Activated CD4-positive, alpha-beta T cell treated with anti-CD3 and anti-CD28 coated beads, Interleukin-2, amount 10 ng/mL, durations not matched to agents 24 days and 14 days (primary cell): ENCODE data around the gene SLC39A12. TPM values are rescaled to one million over a fixed set of nuclear protein-coding genes. Genes with fewer than 3 reads are reported as not detected.

Experiments used
- DNase-seq: peaks from one replicate; pipeline ENCODE4 v3.0.0; 2022
- H3K27ac Mint-ChIP-seq: one replicate; pipeline ENCODE4 v1.8.0; 2022; ENCODE audit warnings: mild to moderate bottlenecking, mixed read lengths
- H3K27me3 Mint-ChIP-seq: one replicate; pipeline ENCODE4 v1.8.0; 2022; ENCODE audit warnings: mixed read lengths
- H3K36me3 Mint-ChIP-seq: one replicate; pipeline ENCODE4 v1.8.0; 2022; ENCODE audit warnings: low read depth, mild to moderate bottlenecking, mixed read lengths
- H3K4me1 Mint-ChIP-seq: one replicate; pipeline ENCODE4 v1.8.0; 2021; ENCODE audit warnings: mixed read lengths
- H3K4me3 Mint-ChIP-seq: one replicate; pipeline ENCODE4 v1.8.0; 2022; ENCODE audit warnings: mild to moderate bottlenecking, moderate library complexity, mixed read lengths
- H3K9me3 Mint-ChIP-seq: one replicate; pipeline ENCODE4 v1.8.0; 2021; ENCODE audit warnings: mixed read lengths
- intact Hi-C: fragments of 100-400 bp; cut with micrococcal nuclease; formaldehyde crosslinking; loops from one replicate; pipeline ENCODE4 v1.15.1; 2023
- total RNA-seq: library from RNA; stranded (reverse); gene quantifications from 2 replicates; pipeline ENCODE4 v1.2.3, GENCODE V29; 2022

The SLC39A12 gene
- total RNA-seq, 1 donor from 2014 or later: not detected

- no peaks in the 10 kb centered on the region for H3K27me3 Mint-ChIP-seq
Measured at GRCh38 chr10:18044976-18045720, 93.4 kb downstream of the SLC39A12 start.

GRCh38 chr10:18056583-18056982, 104.9 kb downstream of the SLC39A12 start:
- Mint-ChIP-seq H3K4me3 (no peak overlapping the region), H3K4me1 (no peaks in the 10 kb centered on the region), H3K9me3 (peaks cover 3% of the 10 kb centered on the region), H3K27ac (no peak overlapping the region), H3K27me3 (no peaks in the 10 kb centered on the region), H3K36me3 (no peaks in the 10 kb centered on the region)
- intact Hi-C loops: no loop called here
- no peak for DNase-seq

More at GRCh38 chr10:18044976-18045720, 93.4 kb downstream of the SLC39A12 start:
- H3K27ac Mint-ChIP-seq: no peak overlapping the region
- no peak for DNase-seq
- intact Hi-C loops: no loop called here
- no peaks in the 10 kb centered on the region for H3K36me3 Mint-ChIP-seq
- H3K4me1 Mint-ChIP-seq: no peaks in the 10 kb centered on the region
- H3K9me3 Mint-ChIP-seq: no peaks in the 10 kb centered on the region
- H3K4me3 Mint-ChIP-seq: no peak overlapping the region

- H3K27ac Mint-ChIP-seq: no peak overlapping the region
- H3K27me3 Mint-ChIP-seq: no peaks in the 10 kb centered on the region
- no peaks in the 10 kb centered on the region for H3K4me1 Mint-ChIP-seq
- intact Hi-C loops: no loop called here
- no peak overlapping the region for H3K4me3 Mint-ChIP-seq
- no peak for DNase-seq
- peaks cover 3% of the 10 kb centered on the region for H3K9me3 Mint-ChIP-seq
- H3K36me3 Mint-ChIP-seq: no peaks in the 10 kb centered on the region
Measured at GRCh38 chr10:18059826-18060559, 108.3 kb downstream of the SLC39A12 start.

DNA sequence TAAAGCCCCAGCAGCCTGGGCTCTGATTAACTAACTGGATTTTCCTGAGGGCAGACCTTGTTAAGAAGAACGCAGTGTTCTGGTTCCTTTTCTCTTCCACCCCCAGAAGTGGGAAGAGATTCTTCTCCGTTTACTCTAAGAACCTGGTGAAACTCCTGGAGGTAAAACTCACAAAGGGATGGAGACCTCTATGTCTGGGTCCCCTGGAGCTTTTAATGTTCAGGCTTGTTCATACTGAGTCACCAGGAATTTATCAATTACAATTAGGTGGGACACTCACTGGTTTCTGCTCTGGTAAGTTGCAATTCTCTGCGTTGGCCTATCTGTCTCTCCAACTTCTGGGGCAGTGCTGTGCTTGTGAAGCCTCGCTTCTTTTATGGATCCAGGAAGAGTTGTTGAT, 115.2 kb downstream of the SLC39A12 start:
- no peak for DNase-seq
- H3K36me3 Mint-ChIP-seq: no peaks in the 10 kb centered on the region
- no peaks in the 10 kb centered on the region for H3K4me1 Mint-ChIP-seq
- no peak overlapping the region for H3K27ac Mint-ChIP-seq
- H3K4me3 Mint-ChIP-seq: no peak overlapping the region
- H3K9me3 Mint-ChIP-seq: no peaks in the 10 kb centered on the region
- intact Hi-C loops: no loop called here
- no peaks in the 10 kb centered on the region for H3K27me3 Mint-ChIP-seq

DNA sequence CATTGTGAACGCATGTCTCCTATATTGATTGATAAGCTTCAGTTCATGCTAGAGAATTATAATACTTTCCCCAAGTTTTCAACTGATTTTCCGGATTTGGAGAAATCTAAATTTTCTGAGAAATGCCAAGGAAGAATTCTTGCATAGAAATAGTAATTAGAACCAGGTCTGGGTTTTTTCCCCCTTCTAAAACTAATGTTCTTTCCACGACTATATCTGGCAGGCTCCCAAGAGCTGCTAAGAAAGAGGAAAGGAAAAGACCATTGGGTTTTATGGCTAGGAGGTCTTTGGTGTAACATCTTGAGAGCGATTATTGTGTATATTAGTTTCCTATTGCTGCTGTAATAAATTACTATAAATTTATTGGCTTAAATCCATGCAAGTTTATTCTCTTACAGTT, 116.7 kb downstream of the SLC39A12 start:
- Mint-ChIP-seq H3K36me3 (no peaks in the 10 kb centered on the region), H3K4me3 (no peak overlapping the region), H3K27me3 (no peaks in the 10 kb centered on the region), H3K9me3 (no peaks in the 10 kb centered on the region), H3K4me1 (no peaks in the 10 kb centered on the region), H3K27ac (no peak overlapping the region)
- intact Hi-C loops: no loop called here
- no peak for DNase-seq

DNA sequence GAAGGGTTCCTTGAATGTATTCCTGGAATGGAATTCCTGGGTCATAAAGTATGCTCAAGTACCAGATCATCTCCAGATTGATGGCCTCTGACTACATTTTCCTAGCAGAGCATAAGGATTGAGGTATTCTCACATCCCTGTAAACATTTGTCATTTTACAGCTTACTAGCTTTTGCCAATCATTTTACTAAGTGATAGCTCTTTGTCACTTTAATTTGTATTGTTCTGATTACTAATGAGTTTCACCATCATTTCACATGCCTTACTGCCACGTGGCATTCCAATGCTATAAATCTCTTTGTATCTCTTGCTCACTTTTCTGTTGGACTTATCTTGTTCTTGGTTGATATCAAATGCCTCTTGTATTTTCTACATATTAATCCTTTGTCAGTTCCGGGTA, 119.9 kb downstream of the SLC39A12 start:
- Mint-ChIP-seq H3K36me3 (no peaks in the 10 kb centered on the region), H3K27ac (no peak overlapping the region), H3K9me3 (no peaks in the 10 kb centered on the region), H3K4me1 (no peaks in the 10 kb centered on the region), H3K4me3 (no peak overlapping the region), H3K27me3 (no peaks in the 10 kb centered on the region)
- intact Hi-C loops: no loop called here
- DNase-seq: no peak

DNA sequence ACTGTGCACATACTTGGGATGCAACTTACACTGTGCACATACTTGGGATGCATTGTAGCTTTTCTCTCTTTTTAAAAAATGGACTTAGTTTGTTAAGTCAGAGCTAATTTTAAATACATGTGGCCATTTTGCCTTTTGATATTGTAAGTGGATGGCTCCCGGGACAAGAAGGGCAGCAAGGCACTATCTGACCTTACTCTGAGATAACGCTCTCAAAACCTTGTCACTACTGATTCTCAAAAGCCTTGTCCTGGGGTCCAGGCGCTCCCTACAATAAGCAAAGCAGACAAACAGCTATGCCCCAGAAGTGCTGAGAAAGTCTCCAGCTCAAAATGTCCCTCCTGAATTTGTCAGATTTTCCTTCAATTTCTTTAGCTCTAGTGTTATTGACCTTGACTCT, 121.6 kb downstream of the SLC39A12 start:
- DNase-seq: no peak
- H3K27ac Mint-ChIP-seq: no peak overlapping the region
- H3K27me3 Mint-ChIP-seq: no peaks in the 10 kb centered on the region
- intact Hi-C loops: no loop called here
- no peak overlapping the region for H3K4me3 Mint-ChIP-seq
- no peaks in the 10 kb centered on the region for H3K36me3 Mint-ChIP-seq
- no peaks in the 10 kb centered on the region for H3K4me1 Mint-ChIP-seq
- no peaks in the 10 kb centered on the region for H3K9me3 Mint-ChIP-seq

GRCh38 chr10:18075881-18076280, 124.2 kb downstream of the SLC39A12 start:
- Mint-ChIP-seq H3K9me3 (no peaks in the 10 kb centered on the region), H3K27me3 (no peaks in the 10 kb centered on the region), H3K36me3 (no peaks in the 10 kb centered on the region), H3K4me3 (no peak overlapping the region), H3K27ac (no peak overlapping the region), H3K4me1 (no peaks in the 10 kb centered on the region)
- no peak for DNase-seq
- intact Hi-C loops: no loop called here

- Mint-ChIP-seq H3K9me3 (no peaks in the 10 kb centered on the region), H3K27me3 (no peaks in the 10 kb centered on the region), H3K27ac (no peak overlapping the region), H3K36me3 (no peaks in the 10 kb centered on the region), H3K4me3 (no peak overlapping the region), H3K4me1 (no peaks in the 10 kb centered on the region)
- no peak for DNase-seq
- intact Hi-C loops: no loop called here
Measured at GRCh38 chr10:18079665-18080295, 128.1 kb downstream of the SLC39A12 start.

DNA sequence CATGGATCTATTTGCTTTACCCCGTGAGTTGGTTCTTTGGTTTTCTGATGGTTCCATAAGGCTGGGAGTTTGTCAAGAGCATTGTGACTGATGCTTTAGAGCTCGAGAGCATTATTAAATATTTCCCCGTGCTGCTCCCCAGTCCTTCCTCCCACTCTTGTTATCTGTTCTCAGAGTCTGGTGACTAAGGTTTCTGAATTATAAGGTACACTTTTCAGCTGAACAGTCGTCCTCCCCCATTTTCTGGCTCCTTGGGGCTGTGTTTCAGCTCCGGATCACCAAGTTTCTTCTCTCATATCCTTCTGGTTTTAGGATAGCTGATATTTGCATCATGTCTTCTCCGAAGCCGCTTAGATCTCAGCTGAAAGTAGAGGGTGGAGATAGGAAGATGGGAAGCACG, 130.7 kb downstream of the SLC39A12 start:
- H3K4me1 Mint-ChIP-seq: no peaks in the 10 kb centered on the region
- H3K36me3 Mint-ChIP-seq: no peaks in the 10 kb centered on the region
- no peak overlapping the region for H3K4me3 Mint-ChIP-seq
- DNase-seq: no peak
- intact Hi-C loops: no loop called here
- no peak overlapping the region for H3K27ac Mint-ChIP-seq
- no peaks in the 10 kb centered on the region for H3K9me3 Mint-ChIP-seq
- H3K27me3 Mint-ChIP-seq: no peaks in the 10 kb centered on the region

DNA sequence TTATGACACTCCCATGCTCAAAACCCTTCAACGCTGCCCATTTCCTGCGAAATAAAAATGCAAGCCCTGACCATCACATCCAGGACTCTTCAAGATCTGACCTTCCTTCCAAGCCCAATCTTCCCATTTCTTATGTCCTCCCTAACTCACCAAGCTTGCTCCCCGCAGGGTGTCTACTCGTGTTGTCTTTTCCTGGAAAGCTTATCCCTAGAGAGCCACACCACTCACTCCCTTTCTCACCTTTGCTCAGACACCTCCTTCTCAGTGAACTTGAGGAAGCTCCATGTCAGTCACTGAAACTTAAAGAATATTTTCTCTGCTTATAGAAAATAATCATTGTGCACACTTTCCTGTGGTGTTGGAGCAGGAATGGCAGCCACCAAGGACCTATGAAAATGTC, 134.1 kb downstream of the SLC39A12 start:
- no peaks in the 10 kb centered on the region for H3K36me3 Mint-ChIP-seq
- no peak overlapping the region for H3K4me3 Mint-ChIP-seq
- DNase-seq: no peak
- no peaks in the 10 kb centered on the region for H3K27me3 Mint-ChIP-seq
- no peak overlapping the region for H3K27ac Mint-ChIP-seq
- H3K4me1 Mint-ChIP-seq: no peaks in the 10 kb centered on the region
- H3K9me3 Mint-ChIP-seq: no peaks in the 10 kb centered on the region
- intact Hi-C loops: no loop called here

DNA sequence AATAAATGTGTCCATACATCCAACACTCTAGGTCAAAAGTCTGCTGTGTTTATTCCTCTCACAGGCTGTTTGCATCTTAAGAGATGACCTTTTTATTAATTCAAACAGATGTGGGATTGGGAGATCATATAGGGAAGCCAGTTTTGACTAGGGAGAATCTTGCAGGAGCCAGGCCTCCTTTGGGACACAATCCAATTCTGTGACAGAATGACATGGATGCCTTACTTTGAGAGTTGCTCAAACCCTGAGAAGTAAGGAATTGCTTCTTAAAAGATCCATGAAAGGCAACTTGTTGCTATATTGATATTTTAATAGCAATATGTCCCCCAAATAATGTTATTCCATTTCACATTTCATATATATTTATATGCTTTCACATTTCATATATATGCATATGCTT, 135.0 kb downstream of the SLC39A12 start:
- no peaks in the 10 kb centered on the region for H3K9me3 Mint-ChIP-seq
- DNase-seq: no peak
- H3K27ac Mint-ChIP-seq: no peak overlapping the region
- H3K36me3 Mint-ChIP-seq: no peaks in the 10 kb centered on the region
- intact Hi-C loops: no loop called here
- H3K27me3 Mint-ChIP-seq: no peaks in the 10 kb centered on the region
- no peaks in the 10 kb centered on the region for H3K4me1 Mint-ChIP-seq
- no peak overlapping the region for H3K4me3 Mint-ChIP-seq

DNA sequence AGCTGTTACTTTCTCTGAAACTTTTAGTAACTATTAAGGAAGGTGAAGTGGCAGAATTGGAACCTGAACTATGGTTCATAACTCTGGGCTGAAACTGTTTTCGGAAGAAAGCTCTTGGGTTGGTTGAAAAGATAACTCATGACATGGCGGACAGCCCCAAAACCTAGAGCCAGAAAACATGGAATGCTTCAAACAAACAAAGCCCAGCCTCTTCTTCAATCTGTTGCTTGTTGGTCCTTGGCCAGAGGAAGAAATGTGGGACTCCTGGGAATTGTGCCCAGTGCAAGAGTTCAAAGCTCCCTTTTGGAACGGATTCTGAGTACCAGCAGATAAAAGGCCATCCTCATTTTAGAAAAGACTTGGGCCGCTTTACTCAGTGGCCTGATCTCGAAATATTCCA, 135.6 kb downstream of the SLC39A12 start:
- H3K4me1 Mint-ChIP-seq: no peaks in the 10 kb centered on the region
- no peaks in the 10 kb centered on the region for H3K36me3 Mint-ChIP-seq
- H3K4me3 Mint-ChIP-seq: no peak overlapping the region
- intact Hi-C loops: no loop called here
- no peaks in the 10 kb centered on the region for H3K9me3 Mint-ChIP-seq
- DNase-seq: no peak
- H3K27ac Mint-ChIP-seq: no peak overlapping the region
- H3K27me3 Mint-ChIP-seq: no peaks in the 10 kb centered on the region
